ENCODE data around the gene BCAS3.

BCAS3 gene

GRCh38 chr17:61386251-61386650, 708.6 kb downstream of the BCAS3 start:
- no peak for TF ChIP-seq CTCF (IDR thresholded peaks at IDR 0.05; ENCODE audit: low read depth, low read length)
- peaks cover 63% of the 10 kb centered on the region for H3K4me1 ChIP-seq
- no peaks in the 10 kb centered on the region for H3K9me3 ChIP-seq
- H3K36me3 ChIP-seq, result no peaks in the 10 kb centered on the region
- DNase-seq, result no peak
- H3K27me3 ChIP-seq, result no peaks in the 10 kb centered on the region
- H3K4me3 ChIP-seq (ENCODE audit: low read depth, low read length), result no peak overlapping the region

GRCh38 chr17:61387011-61387410, 709.4 kb downstream of the BCAS3 start:
- Histone ChIP-seq H3K27me3 (no peaks in the 10 kb centered on the region), H3K36me3 (no peaks in the 10 kb centered on the region; the same call in 1 of the 2 replicates), H3K4me1 (peaks cover 60% of the 10 kb centered on the region), H3K9me3 (no peaks in the 10 kb centered on the region), H3K4me3 (ENCODE audit: low read depth, low read length) (no peak overlapping the region)
- DNase-seq, result no peak
- no peak for TF ChIP-seq CTCF (IDR thresholded peaks at IDR 0.05; ENCODE audit: low read depth, low read length)

- TF ChIP-seq CTCF (IDR thresholded peaks at IDR 0.05; ENCODE audit: low read depth, low read length), result no peak
Measured at GRCh38 chr17:61387511-61388305, 710.1 kb downstream of the BCAS3 start.

GRCh38 chr17:61388561-61389356, 711.1 kb downstream of the BCAS3 start:
- H3K36me3 ChIP-seq, result peaks cover 13% of the 10 kb centered on the region
- H3K9me3 ChIP-seq, result no peaks in the 10 kb centered on the region
- no peak for TF ChIP-seq CTCF (IDR thresholded peaks at IDR 0.05; ENCODE audit: low read depth, low read length)
- peaks cover 63% of the 10 kb centered on the region for H3K4me1 ChIP-seq
- no peaks in the 10 kb centered on the region for H3K27me3 ChIP-seq
- DNase-seq, result no peak
- H3K4me3 ChIP-seq (ENCODE audit: low read depth, low read length), result no peak overlapping the region

More at GRCh38 chr17:61387511-61388305, 710.1 kb downstream of the BCAS3 start:
- DNase-seq, result no peak
- Histone ChIP-seq H3K36me3 (peaks cover 4% of the 10 kb centered on the region), H3K4me3 (ENCODE audit: low read depth, low read length) (no peak overlapping the region), H3K27me3 (no peaks in the 10 kb centered on the region), H3K4me1 (peaks cover 61% of the 10 kb centered on the region), H3K9me3 (no peaks in the 10 kb centered on the region)

- H3K4me3 ChIP-seq (ENCODE audit: low read depth, low read length), result no peak overlapping the region
- H3K9me3 ChIP-seq, result no peaks in the 10 kb centered on the region
- DNase-seq, result peak; percentile 84
- H3K4me1 ChIP-seq, result peaks cover 64% of the 10 kb centered on the region
- H3K27me3 ChIP-seq, result no peaks in the 10 kb centered on the region
- peaks cover 14% of the 10 kb centered on the region for H3K36me3 ChIP-seq
- TF ChIP-seq CTCF (IDR thresholded peaks at IDR 0.05; ENCODE audit: low read depth, low read length), result peak; percentile 92
Measured at GRCh38 chr17:61389670-61390478, 712.2 kb downstream of the BCAS3 start.
